GM23338 (cell line): ENCODE results near the gene DNAJC16.

Source experiments
- CTCF ChIP-seq, 2 experiments: fragments of 200-600 bp in 1 of 2; sonication (generic) in 1 of 2; conservative IDR thresholded peaks; 2 replicates each; pipeline versions ENCODE4 v1.5.1 to v1.6.1; 2016 to 2017; ENCODE audit warnings: antibody characterized with exemption in 2 of 2, low read depth in 2 of 2, mild to moderate bottlenecking in 2 of 2, moderate library complexity in 1 of 2
- EZH2 ChIP-seq: fragments of 200-600 bp; sonication (generic); IDR thresholded peaks from one replicate; pipeline ENCODE4 v1.8.0; 2017; ENCODE audit warnings: antibody characterized with exemption, mild to moderate bottlenecking, low read depth; ENCODE audit not compliant: unreplicated experiment
- REST ChIP-seq: IDR thresholded peaks from one replicate; pipeline ENCODE4 v1.6.1; 2018; ENCODE audit warnings: antibody characterized with exemption; ENCODE audit not compliant: unreplicated experiment

- TF ChIP-seq EZH2 (no peak), CTCF (conservative IDR thresholded peaks at IDR 0.05; ENCODE audit: low read depth in 2 of 2) (no peak), REST (no peak)
Measured at GRCh38 chr1:15573477-15573876, 46.8 kb downstream of the DNAJC16 start.
